NB4 (cell line): ENCODE data around the gene TMEM233.

Experiments
- CTCF ChIP-seq: IDR thresholded peaks from one replicate; pipeline ENCODE4 v1.5.1; 2012; ENCODE audit warnings: low read depth, low read length
- MAX ChIP-seq: IDR thresholded peaks from 2 replicates; pipeline ENCODE4 v1.6.1; 2011; ENCODE audit warnings: low read depth, low read length
- MYC ChIP-seq: IDR thresholded peaks from 2 replicates; pipeline ENCODE4 v1.6.1; 2011; ENCODE audit warnings: low read depth, low read length
- POLR2A ChIP-seq: IDR thresholded peaks from 2 replicates; pipeline ENCODE4 v1.6.1; 2011; ENCODE audit warnings: mild to moderate bottlenecking; ENCODE audit not compliant: insufficient read length; ENCODE audit errors: extremely low read depth

- TF ChIP-seq POLR2A (no peak), CTCF (no peak), MAX (no peak), MYC (no peak)
Measured at GRCh38 chr12:119594772-119595445, 1.3 kb downstream of the TMEM233 start.
